Nephron (organoid): Measurements from ENCODE around the gene KCNH1.
"Not testable (repeated sequence)": the region's sequence is repeated elsewhere in the genome, so short reads cannot be mapped to it uniquely, and the experiment has no call there.

ENCODE experiments used
- H3K27ac Mint-ChIP-seq, 3 experiments: 2 replicates each; pipeline ENCODE4 v1.8.0; 2020; ENCODE audit warnings: mixed read lengths in 3 of 3, mild to moderate bottlenecking in 2 of 3, moderate library complexity in 1 of 3
- H3K27me3 Mint-ChIP-seq: 2 replicates; pipeline ENCODE4 v1.8.0; 2021; ENCODE audit warnings: low read depth, mild to moderate bottlenecking, moderate library complexity, mixed read lengths
- H3K36me3 Mint-ChIP-seq: 2 replicates; pipeline ENCODE4 v1.8.0; 2020; ENCODE audit warnings: low read depth, mixed read lengths
- H3K4me1 Mint-ChIP-seq: 2 replicates; pipeline ENCODE4 v1.8.0; 2020; ENCODE audit warnings: mixed read lengths
- H3K4me3 Mint-ChIP-seq, 3 experiments: 2 replicates each; pipeline ENCODE4 v1.8.0; 2020; ENCODE audit warnings: mild to moderate bottlenecking in 3 of 3, mixed read lengths in 3 of 3, moderate library complexity in 2 of 3
- H3K9me3 Mint-ChIP-seq: 2 replicates; pipeline ENCODE4 v1.8.0; 2020; ENCODE audit warnings: mixed read lengths
- CTCF ChIP-seq, 3 experiments: fragments of 200-600 bp; sonication (generic); IDR thresholded peaks; one replicate each; pipeline ENCODE4 v1.5.0; 2021; ENCODE audit warnings: antibody characterized with exemption in 3 of 3; ENCODE audit not compliant: unreplicated experiment in 3 of 3

KCNH1 gene

GRCh38 chr1:210981490-210981889, 152.5 kb downstream of the KCNH1 start:
- no peak overlapping the region for H3K27ac Mint-ChIP-seq
- no peaks in the 10 kb centered on the region for H3K36me3 Mint-ChIP-seq
- peaks cover 4% of the 10 kb centered on the region for H3K27me3 Mint-ChIP-seq
- peaks cover 23% of the 10 kb centered on the region for H3K9me3 Mint-ChIP-seq
- H3K4me3 Mint-ChIP-seq, result no peak overlapping the region
- no peak for TF ChIP-seq CTCF (IDR thresholded peaks at IDR 0.05; ENCODE audit: unreplicated experiment in 3 of 3)
- no peaks in the 10 kb centered on the region for H3K4me1 Mint-ChIP-seq

GRCh38 chr1:210980082-210980481, 153.9 kb downstream of the KCNH1 start:
- no peak overlapping the region for H3K27ac Mint-ChIP-seq
- H3K27me3 Mint-ChIP-seq, result no peaks in the 10 kb centered on the region
- H3K4me3 Mint-ChIP-seq, result no peak overlapping the region
- H3K9me3 Mint-ChIP-seq, result peaks cover 15% of the 10 kb centered on the region
- no peaks in the 10 kb centered on the region for H3K4me1 Mint-ChIP-seq
- TF ChIP-seq CTCF (IDR thresholded peaks at IDR 0.05; ENCODE audit: unreplicated experiment in 3 of 3), result no peak
- H3K36me3 Mint-ChIP-seq, result no peaks in the 10 kb centered on the region

GRCh38 chr1:210978974-210979354, 155.0 kb downstream of the KCNH1 start:
- H3K36me3 Mint-ChIP-seq, result no peaks in the 10 kb centered on the region
- H3K4me3 Mint-ChIP-seq, result no peak overlapping the region
- H3K4me1 Mint-ChIP-seq, result no peaks in the 10 kb centered on the region
- no peak for TF ChIP-seq CTCF (IDR thresholded peaks at IDR 0.05; ENCODE audit: unreplicated experiment in 3 of 3)
- H3K27me3 Mint-ChIP-seq, result peaks cover 1% of the 10 kb centered on the region
- H3K9me3 Mint-ChIP-seq, result peaks cover 10% of the 10 kb centered on the region
- H3K27ac Mint-ChIP-seq, result peak overlapping the region in 1 of 3 experiments; percentile 87

- Mint-ChIP-seq H3K4me1 (no peaks in the 10 kb centered on the region), H3K36me3 (no peaks in the 10 kb centered on the region), H3K27ac (peak overlapping the region in 1 of 3 experiments; percentile 87), H3K9me3 (peaks cover 5% of the 10 kb centered on the region), H3K27me3 (peaks cover 3% of the 10 kb centered on the region), H3K4me3 (no peak overlapping the region)
- TF ChIP-seq CTCF (IDR thresholded peaks at IDR 0.05; ENCODE audit: unreplicated experiment in 3 of 3), result no peak
Observed at GRCh38 chr1:210978316-210978973, 155.5 kb downstream of the KCNH1 start.

GRCh38 chr1:210951279-210951678, 182.7 kb downstream of the KCNH1 start:
- peaks cover 5% of the 10 kb centered on the region for H3K9me3 Mint-ChIP-seq
- H3K27ac Mint-ChIP-seq, result no peak overlapping the region
- H3K27me3 Mint-ChIP-seq, result peaks cover 8% of the 10 kb centered on the region
- no peak overlapping the region for H3K4me3 Mint-ChIP-seq
- no peaks in the 10 kb centered on the region for H3K36me3 Mint-ChIP-seq
- TF ChIP-seq CTCF (IDR thresholded peaks at IDR 0.05; ENCODE audit: unreplicated experiment in 3 of 3), result no peak
- H3K4me1 Mint-ChIP-seq, result no peaks in the 10 kb centered on the region

GRCh38 chr1:210949940-210950546, 183.9 kb downstream of the KCNH1 start:
- H3K27ac Mint-ChIP-seq, H3K4me3 Mint-ChIP-seq, H3K9me3 Mint-ChIP-seq, H3K36me3 Mint-ChIP-seq, H3K27me3 Mint-ChIP-seq, H3K4me1 Mint-ChIP-seq: not testable (repeated sequence)
- peak in 2 of 3 experiments; percentile 45 to 50 for TF ChIP-seq CTCF (IDR thresholded peaks at IDR 0.05; ENCODE audit: unreplicated experiment in 3 of 3)
